H9 (cell line): Measurements from ENCODE around the gene GPRIN1. TPM values are rescaled to one million over a fixed set of nuclear protein-coding genes. Genes with fewer than 3 reads are reported as not detected.
A peak's percentile ranks its signal among the peaks of the same experiment; 100 is the strongest.

Experiments
- DNase-seq: peaks from one replicate; pipeline ENCODE4 v3.0.0-alpha.2; 2017
- H2AFZ ChIP-seq: one replicate; pipeline ENCODE4 v1.6.1; 2013; ENCODE audit warnings: mild to moderate bottlenecking, low read length, control low read depth, moderate library complexity
- H2AK5ac ChIP-seq: 2 replicates; pipeline ENCODE4 v1.6.1; 2013; ENCODE audit warnings: low read length, control low read depth, mixed read lengths; ENCODE audit not compliant: insufficient read length
- H2BK120ac ChIP-seq: one replicate; pipeline ENCODE4 v1.6.1; 2013; ENCODE audit warnings: low read depth, mild to moderate bottlenecking, low read length, control low read depth, inconsistent platforms; ENCODE audit not compliant: poor library complexity, severe bottlenecking
- H2BK12ac ChIP-seq: 2 replicates; pipeline ENCODE4 v1.6.1; 2013; ENCODE audit warnings: low read length, control low read depth, mixed read lengths, low read depth; ENCODE audit not compliant: insufficient read length
- H2BK15ac ChIP-seq: 2 replicates; pipeline ENCODE4 v1.6.1; 2013; ENCODE audit warnings: low read depth, low read length, control low read depth
- H2BK20ac ChIP-seq: one replicate; pipeline ENCODE4 v1.6.1; 2013; ENCODE audit warnings: low read depth, mild to moderate bottlenecking, low read length, control low read depth, inconsistent platforms; ENCODE audit not compliant: poor library complexity, severe bottlenecking
- H2BK5ac ChIP-seq: 2 replicates; pipeline ENCODE4 v1.6.1; 2013; ENCODE audit warnings: low read length, control low read depth, mixed read lengths; ENCODE audit not compliant: insufficient read length
- H3K14ac ChIP-seq: 2 replicates; pipeline ENCODE4 v1.6.1; 2013; ENCODE audit warnings: low read length, control low read depth; ENCODE audit not compliant: insufficient read depth
- H3K18ac ChIP-seq: 2 replicates; pipeline ENCODE4 v1.6.1; 2013; ENCODE audit warnings: low read depth, mild to moderate bottlenecking, mixed read lengths, low read length, control low read depth; ENCODE audit not compliant: insufficient read length
- H3K23ac ChIP-seq: 2 replicates; pipeline ENCODE4 v1.6.1; 2013; ENCODE audit warnings: low read length, control low read depth, mixed read lengths, low read depth; ENCODE audit not compliant: insufficient read length
- H3K23me2 ChIP-seq: 2 replicates; pipeline ENCODE4 v1.6.1; 2013; ENCODE audit warnings: low read depth, mild to moderate bottlenecking, mixed read lengths, low read length, control low read depth; ENCODE audit not compliant: insufficient read length, poor library complexity, severe bottlenecking
- H3K27ac ChIP-seq: 2 replicates; pipeline ENCODE4 v1.5.1; 2013; ENCODE audit warnings: low read length, control low read depth, mixed read lengths, low read depth; ENCODE audit not compliant: insufficient read length
- H3K27me3 ChIP-seq: 2 replicates; pipeline ENCODE4 v1.6.1; 2013; ENCODE audit warnings: low read length, control low read depth, inconsistent platforms; ENCODE audit not compliant: insufficient read depth
- H3K4ac ChIP-seq: 2 replicates; pipeline ENCODE4 v1.6.1; 2013; ENCODE audit warnings: low read depth, mild to moderate bottlenecking, control low read depth, inconsistent platforms, low read length, moderate library complexity
- H3K4me1 ChIP-seq: 2 replicates; pipeline ENCODE4 v1.6.1; 2013; ENCODE audit warnings: low read length, control low read depth, inconsistent platforms; ENCODE audit not compliant: insufficient read depth
- H3K4me2 ChIP-seq: 2 replicates; pipeline ENCODE4 v1.6.1; 2013; ENCODE audit warnings: low read length, control low read depth, mixed read lengths; ENCODE audit not compliant: insufficient read length, insufficient read depth
- H3K56ac ChIP-seq: 2 replicates; pipeline ENCODE4 v1.6.1; 2013; ENCODE audit warnings: low read depth, mild to moderate bottlenecking, mixed read lengths, low read length, control low read depth; ENCODE audit not compliant: insufficient read length
- H3K79me1 ChIP-seq: 2 replicates; pipeline ENCODE4 v1.6.1; 2013; ENCODE audit warnings: low read depth, mild to moderate bottlenecking, moderate library complexity, low read length, control low read depth, inconsistent platforms; ENCODE audit not compliant: insufficient read depth, poor library complexity, severe bottlenecking
- H3K79me2 ChIP-seq: 2 replicates; pipeline ENCODE4 v1.6.1; 2013; ENCODE audit warnings: low read length, control low read depth, inconsistent platforms; ENCODE audit not compliant: insufficient read depth
- H3K9ac ChIP-seq: 2 replicates; pipeline ENCODE4 v1.6.1; 2013; ENCODE audit warnings: low read length, control low read depth, mixed read lengths; ENCODE audit not compliant: insufficient read length; ENCODE audit errors: extremely low read depth
- H3K9me3 ChIP-seq: one replicate; pipeline ENCODE4 v1.6.1; 2013; ENCODE audit warnings: low read depth, low read length, inconsistent platforms; ENCODE audit not compliant: control insufficient read depth
- H3T11ph ChIP-seq: one replicate; pipeline ENCODE4 v1.6.1; 2013; ENCODE audit warnings: mild to moderate bottlenecking, low read length, control low read depth, inconsistent platforms
- H4K20me1 ChIP-seq: one replicate; pipeline ENCODE4 v1.6.1; 2013; ENCODE audit not compliant: control insufficient read depth, insufficient read length, insufficient read depth
- H4K5ac ChIP-seq: 2 replicates; pipeline ENCODE4 v1.6.1; 2013; ENCODE audit warnings: low read depth, mild to moderate bottlenecking, mixed read lengths, low read length, control low read depth; ENCODE audit not compliant: insufficient read length
- H4K8ac ChIP-seq: replicated peaks from 2 replicates; pipeline ENCODE4 v1.6.1; 2013; ENCODE audit warnings: low read length, control low read depth, mixed read lengths, low read depth; ENCODE audit not compliant: insufficient read length
- H4K91ac ChIP-seq: 2 replicates; pipeline ENCODE4 v1.6.1; 2013; ENCODE audit warnings: low read depth, mild to moderate bottlenecking, moderate library complexity, mixed read lengths, low read length, control low read depth; ENCODE audit not compliant: insufficient read length
- H3K27ac Mint-ChIP-seq, 3 experiments: 2 replicates in 2 of 3; 3 replicates in 1 of 3; pipeline ENCODE4 v1.8.0; 2020 to 2021; ENCODE audit warnings: mixed read lengths in 3 of 3, mild to moderate bottlenecking in 1 of 3, moderate library complexity in 1 of 3
- H3K27me3 Mint-ChIP-seq: 2 replicates; pipeline ENCODE4 v1.8.0; 2021; ENCODE audit warnings: low read depth, mild to moderate bottlenecking, moderate library complexity, mixed read lengths
- H3K36me3 Mint-ChIP-seq, 3 experiments: 2 replicates in 2 of 3; 3 replicates in 1 of 3; pipeline ENCODE4 v1.8.0; 2020 to 2021; ENCODE audit warnings: low read depth in 3 of 3, mixed read lengths in 3 of 3; ENCODE audit not compliant: insufficient read depth in 1 of 3
- H3K4me1 Mint-ChIP-seq, 2 experiments: 2 replicates each; pipeline ENCODE4 v1.8.0; 2020; ENCODE audit warnings: mixed read lengths in 2 of 2
- H3K4me3 Mint-ChIP-seq, 2 experiments: 2 replicates in 1 of 2; 3 replicates in 1 of 2; pipeline ENCODE4 v1.8.0; 2020 to 2021; ENCODE audit warnings: mild to moderate bottlenecking in 2 of 2, mixed read lengths in 2 of 2, moderate library complexity in 1 of 2
- H3K9me3 Mint-ChIP-seq, 2 experiments: 2 replicates in 1 of 2; 3 replicates in 1 of 2; pipeline ENCODE4 v1.8.0; 2020; ENCODE audit warnings: mild to moderate bottlenecking in 2 of 2, mixed read lengths in 2 of 2, moderate library complexity in 1 of 2
- WGBS: extraction: QIAGEN DNeasy Blood & Tissue Kit; methylation state at CpG from one replicate; pipeline ENCODE4 v1.1.7; 2013; ENCODE audit warnings: missing lambda C conversion rate, low lambda C conversion rate, mixed read lengths; ENCODE audit not compliant: insufficient read length; ENCODE audit errors: extremely low coverage; 5-methylcytosine and 5-hydroxymethylcytosine counted together
- total RNA-seq: library from RNA; stranded (reverse); gene quantifications from 2 replicates; pipeline ENCODE4 v1.2.1, GENCODE V29; 2021
- TF ChIP-seq, protein P1 (sequence below): fragments of 200-600 bp; sonication (generic); conservative IDR thresholded peaks from 3 replicates; pipeline ENCODE4 v1.8.0; 2021; ENCODE audit warnings: antibody characterized with exemption, mild to moderate bottlenecking

The GPRIN1 gene
- total RNA-seq, 1 experiment from 2014 or later: 10.8 TPM

- no peaks in the 10 kb centered on the region; a peak in 1 of 5 replicates for H3K9me3 Mint-ChIP-seq
- Histone ChIP-seq H3T11ph (no peak overlapping the region), H3K79me2 (no peaks in the 10 kb centered on the region; the same call in 1 of the 2 replicates), H4K20me1 (no peaks in the 10 kb centered on the region), H3K23ac (no peak overlapping the region), H3K56ac (no peak overlapping the region), H3K18ac (no peak overlapping the region), H3K4ac (no peak overlapping the region), H4K8ac (no peak overlapping the region), H2AFZ (no peak overlapping the region), H4K91ac (no peak overlapping the region), H2BK20ac (no peak overlapping the region), H3K4me1 (peaks cover 2% of the 10 kb centered on the region; the same call in 1 of the 2 replicates), H3K4me2 (no peak overlapping the region), H3K27ac (no peak overlapping the region), H3K23me2 (peaks cover 10% of the 10 kb centered on the region), H2AK5ac (no peak overlapping the region), H3K9ac (no peak overlapping the region), H3K14ac (no peak overlapping the region), H3K9me3 (no peaks in the 10 kb centered on the region), H2BK15ac (no peak overlapping the region), H2BK12ac (no peak overlapping the region), H2BK120ac (no peak overlapping the region), H4K5ac (no peak overlapping the region), H2BK5ac (no peak overlapping the region), H3K79me1 (peaks cover 2% of the 10 kb centered on the region), H3K27me3 (no peaks in the 10 kb centered on the region)
- H3K27ac Mint-ChIP-seq: peak overlapping the region in 1 of 3 experiments; percentile 34; a peak in 3 of 7 replicates
- TF ChIP-seq, protein P1, sequence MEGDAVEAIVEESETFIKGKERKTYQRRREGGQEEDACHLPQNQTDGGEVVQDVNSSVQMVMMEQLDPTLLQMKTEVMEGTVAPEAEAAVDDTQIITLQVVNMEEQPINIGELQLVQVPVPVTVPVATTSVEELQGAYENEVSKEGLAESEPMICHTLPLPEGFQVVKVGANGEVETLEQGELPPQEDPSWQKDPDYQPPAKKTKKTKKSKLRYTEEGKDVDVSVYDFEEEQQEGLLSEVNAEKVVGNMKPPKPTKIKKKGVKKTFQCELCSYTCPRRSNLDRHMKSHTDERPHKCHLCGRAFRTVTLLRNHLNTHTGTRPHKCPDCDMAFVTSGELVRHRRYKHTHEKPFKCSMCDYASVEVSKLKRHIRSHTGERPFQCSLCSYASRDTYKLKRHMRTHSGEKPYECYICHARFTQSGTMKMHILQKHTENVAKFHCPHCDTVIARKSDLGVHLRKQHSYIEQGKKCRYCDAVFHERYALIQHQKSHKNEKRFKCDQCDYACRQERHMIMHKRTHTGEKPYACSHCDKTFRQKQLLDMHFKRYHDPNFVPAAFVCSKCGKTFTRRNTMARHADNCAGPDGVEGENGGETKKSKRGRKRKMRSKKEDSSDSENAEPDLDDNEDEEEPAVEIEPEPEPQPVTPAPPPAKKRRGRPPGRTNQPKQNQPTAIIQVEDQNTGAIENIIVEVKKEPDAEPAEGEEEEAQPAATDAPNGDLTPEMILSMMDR: no peak
- no CpG with 5 or more reads among the region's 22 CpGs for WGBS
- H3K4me1 Mint-ChIP-seq: peaks cover 47 to 63% of the 10 kb centered on the region in 2 experiments
- H3K27me3 Mint-ChIP-seq: peaks cover 6% of the 10 kb centered on the region
- no peak for DNase-seq
- no peaks in the 10 kb centered on the region; a peak in 1 of 7 replicates for H3K36me3 Mint-ChIP-seq
- no peak overlapping the region; a peak in 1 of 5 replicates for H3K4me3 Mint-ChIP-seq
Observed at GRCh38 chr5:176644878-176645670, 35.1 kb upstream of the GPRIN1 start.
